HEK293 (cell line): ENCODE data around the gene HIVEP2.

Experiments
- YY1 ChIP-seq: fragments of 450-650 bp; formaldehyde crosslinking; IDR thresholded peaks from 2 replicates; pipeline ENCODE4 v1.5.1; 2018; ENCODE audit warnings: missing biosample characterization, missing genetic modification characterization
- ZNF146 ChIP-seq: fragments of 450-650 bp; formaldehyde crosslinking; IDR thresholded peaks from 2 replicates; pipeline ENCODE4 v1.5.1; 2016; ENCODE audit warnings: missing biosample characterization, missing genetic modification characterization
- ZNF155 ChIP-seq: fragments of 450-650 bp; formaldehyde crosslinking; IDR thresholded peaks from 2 replicates; pipeline ENCODE4 v1.5.1; 2016; ENCODE audit warnings: missing biosample characterization, missing genetic modification characterization
- ZNF16 ChIP-seq: fragments of 450-650 bp; formaldehyde crosslinking; IDR thresholded peaks from 2 replicates; pipeline ENCODE4 v1.5.1; 2016; ENCODE audit warnings: low read depth, missing biosample characterization, missing genetic modification characterization
- ZNF23 ChIP-seq: fragments of 450-650 bp; formaldehyde crosslinking; IDR thresholded peaks from 2 replicates; pipeline ENCODE4 v1.5.1; 2016; ENCODE audit warnings: missing biosample characterization, missing genetic modification characterization, borderline replicate concordance
- ZNF335 ChIP-seq: fragments of 450-650 bp; formaldehyde crosslinking; conservative IDR thresholded peaks from 2 replicates; pipeline ENCODE4 v1.5.1; 2016; ENCODE audit warnings: missing biosample characterization, missing genetic modification characterization
- ZNF391 ChIP-seq: fragments of 450-650 bp; formaldehyde crosslinking; IDR thresholded peaks from 2 replicates; pipeline ENCODE4 v1.5.1; 2016; ENCODE audit warnings: low read depth, missing biosample characterization, missing genetic modification characterization, borderline replicate concordance
- ZNF394 ChIP-seq: fragments of 450-650 bp; formaldehyde crosslinking; IDR thresholded peaks from 2 replicates; pipeline ENCODE4 v1.5.1; 2016; ENCODE audit warnings: missing biosample characterization, missing genetic modification characterization, mild to moderate bottlenecking, moderate library complexity, borderline replicate concordance
- ZNF473 ChIP-seq: fragments of 450-650 bp; formaldehyde crosslinking; IDR thresholded peaks from 2 replicates; pipeline ENCODE4 v1.5.1; 2017; ENCODE audit warnings: missing biosample characterization, missing genetic modification characterization
- ZNF548 ChIP-seq: fragments of 450-650 bp; formaldehyde crosslinking; IDR thresholded peaks from 2 replicates; pipeline ENCODE4 v1.5.1; 2016; ENCODE audit warnings: missing biosample characterization, missing genetic modification characterization
- ZNF549 ChIP-seq: fragments of 450-650 bp; IDR thresholded peaks from 2 replicates; pipeline ENCODE4 v1.5.1; 2018; ENCODE audit warnings: missing biosample characterization, missing genetic modification characterization, mild to moderate bottlenecking, inconsistent platforms, moderate library complexity
- TF ChIP-seq, protein P1 (sequence below): fragments of 450-650 bp; formaldehyde crosslinking; IDR thresholded peaks from 2 replicates; pipeline ENCODE4 v1.5.1; 2016; ENCODE audit warnings: missing biosample characterization, missing genetic modification characterization, low read depth
- TF ChIP-seq, protein P2 (sequence below): fragments of 450-650 bp; formaldehyde crosslinking; IDR thresholded peaks from 2 replicates; pipeline ENCODE4 v1.5.1; 2016; ENCODE audit warnings: missing biosample characterization, missing genetic modification characterization
- TF ChIP-seq, protein P3 (sequence below): fragments of 450-650 bp; formaldehyde crosslinking; IDR thresholded peaks from 2 replicates; pipeline ENCODE4 v1.5.1; 2016; ENCODE audit warnings: missing biosample characterization, missing genetic modification characterization

DNA sequence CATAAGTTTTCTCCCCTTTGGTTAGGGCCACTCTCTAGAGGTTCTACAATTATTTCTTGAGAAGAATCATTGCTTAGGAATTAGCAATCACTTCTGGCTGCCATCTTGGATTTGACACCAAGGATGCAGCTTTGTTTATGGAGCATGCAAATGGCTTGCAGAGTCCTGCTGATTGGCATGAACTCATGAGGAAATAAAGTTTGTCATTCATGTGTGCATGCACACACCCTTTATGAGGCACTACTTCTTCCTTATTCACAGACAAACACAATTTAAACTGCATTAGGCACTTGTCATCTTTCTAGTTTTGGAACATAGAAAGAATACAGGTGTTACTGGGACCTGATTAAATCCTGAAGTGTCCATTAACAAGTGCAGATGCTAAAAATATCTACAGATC lies 42.5 kb upstream of the HIVEP2 start:
- TF ChIP-seq, protein P1, sequence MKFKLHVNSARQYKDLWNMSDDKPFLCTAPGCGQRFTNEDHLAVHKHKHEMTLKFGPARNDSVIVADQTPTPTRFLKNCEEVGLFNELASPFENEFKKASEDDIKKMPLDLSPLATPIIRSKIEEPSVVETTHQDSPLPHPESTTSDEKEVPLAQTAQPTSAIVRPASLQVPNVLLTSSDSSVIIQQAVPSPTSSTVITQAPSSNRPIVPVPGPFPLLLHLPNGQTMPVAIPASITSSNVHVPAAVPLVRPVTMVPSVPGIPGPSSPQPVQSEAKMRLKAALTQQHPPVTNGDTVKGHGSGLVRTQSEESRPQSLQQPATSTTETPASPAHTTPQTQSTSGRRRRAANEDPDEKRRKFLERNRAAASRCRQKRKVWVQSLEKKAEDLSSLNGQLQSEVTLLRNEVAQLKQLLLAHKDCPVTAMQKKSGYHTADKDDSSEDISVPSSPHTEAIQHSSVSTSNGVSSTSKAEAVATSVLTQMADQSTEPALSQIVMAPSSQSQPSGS (tag by site-specific recombination), result no peak
- TF ChIP-seq ZNF16 (tag by site-specific recombination) (no peak), ZNF23 (tag by site-specific recombination) (no peak), ZNF155 (tag by site-specific recombination) (no peak), ZNF391 (tag by site-specific recombination) (no peak), ZNF146 (no peak), ZNF473 (tag by site-specific recombination) (no peak), ZNF548 (tag by site-specific recombination) (no peak), YY1 (tag by site-specific recombination) (no peak), ZNF335 (tag by site-specific recombination) (no peak), ZNF394 (tag by site-specific recombination) (no peak), ZNF549 (tag by site-specific recombination) (no peak)
- TF ChIP-seq, protein P2, sequence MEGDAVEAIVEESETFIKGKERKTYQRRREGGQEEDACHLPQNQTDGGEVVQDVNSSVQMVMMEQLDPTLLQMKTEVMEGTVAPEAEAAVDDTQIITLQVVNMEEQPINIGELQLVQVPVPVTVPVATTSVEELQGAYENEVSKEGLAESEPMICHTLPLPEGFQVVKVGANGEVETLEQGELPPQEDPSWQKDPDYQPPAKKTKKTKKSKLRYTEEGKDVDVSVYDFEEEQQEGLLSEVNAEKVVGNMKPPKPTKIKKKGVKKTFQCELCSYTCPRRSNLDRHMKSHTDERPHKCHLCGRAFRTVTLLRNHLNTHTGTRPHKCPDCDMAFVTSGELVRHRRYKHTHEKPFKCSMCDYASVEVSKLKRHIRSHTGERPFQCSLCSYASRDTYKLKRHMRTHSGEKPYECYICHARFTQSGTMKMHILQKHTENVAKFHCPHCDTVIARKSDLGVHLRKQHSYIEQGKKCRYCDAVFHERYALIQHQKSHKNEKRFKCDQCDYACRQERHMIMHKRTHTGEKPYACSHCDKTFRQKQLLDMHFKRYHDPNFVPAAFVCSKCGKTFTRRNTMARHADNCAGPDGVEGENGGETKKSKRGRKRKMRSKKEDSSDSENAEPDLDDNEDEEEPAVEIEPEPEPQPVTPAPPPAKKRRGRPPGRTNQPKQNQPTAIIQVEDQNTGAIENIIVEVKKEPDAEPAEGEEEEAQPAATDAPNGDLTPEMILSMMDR (tag by site-specific recombination), result no peak
- TF ChIP-seq, protein P3, sequence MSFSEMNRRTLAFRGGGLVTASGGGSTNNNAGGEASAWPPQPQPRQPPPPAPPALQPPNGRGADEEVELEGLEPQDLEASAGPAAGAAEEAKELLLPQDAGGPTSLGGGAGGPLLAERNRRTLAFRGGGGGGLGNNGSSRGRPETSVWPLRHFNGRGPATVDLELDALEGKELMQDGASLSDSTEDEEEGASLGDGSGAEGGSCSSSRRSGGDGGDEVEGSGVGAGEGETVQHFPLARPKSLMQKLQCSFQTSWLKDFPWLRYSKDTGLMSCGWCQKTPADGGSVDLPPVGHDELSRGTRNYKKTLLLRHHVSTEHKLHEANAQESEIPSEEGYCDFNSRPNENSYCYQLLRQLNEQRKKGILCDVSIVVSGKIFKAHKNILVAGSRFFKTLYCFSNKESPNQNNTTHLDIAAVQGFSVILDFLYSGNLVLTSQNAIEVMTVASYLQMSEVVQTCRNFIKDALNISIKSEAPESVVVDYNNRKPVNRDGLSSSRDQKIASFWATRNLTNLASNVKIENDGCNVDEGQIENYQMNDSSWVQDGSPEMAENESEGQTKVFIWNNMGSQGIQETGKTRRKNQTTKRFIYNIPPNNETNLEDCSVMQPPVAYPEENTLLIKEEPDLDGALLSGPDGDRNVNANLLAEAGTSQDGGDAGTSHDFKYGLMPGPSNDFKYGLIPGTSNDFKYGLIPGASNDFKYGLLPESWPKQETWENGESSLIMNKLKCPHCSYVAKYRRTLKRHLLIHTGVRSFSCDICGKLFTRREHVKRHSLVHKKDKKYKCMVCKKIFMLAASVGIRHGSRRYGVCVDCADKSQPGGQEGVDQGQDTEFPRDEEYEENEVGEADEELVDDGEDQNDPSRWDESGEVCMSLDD, result no peak
